Calu3 (cell line): ENCODE data around the gene GRIA1. TPM values are rescaled to one million over a fixed set of nuclear protein-coding genes. Genes with fewer than 3 reads are reported as not detected.

ENCODE experiments used
- BruUV-seq: library from RNA; stranded (reverse); fragments of 400-500 nt; replicated peaks from 2 replicates; lab custom pipeline; 2021; lab: Mats Ljungman, UMichigan
- CTCF ChIA-PET: fragments of 300-600 bp; sonication (Branson Sonifier 250); formaldehyde crosslinking; loops from one replicate; lab custom pipeline; 2022; ENCODE audit warnings: antibody characterized with exemption; lab: Charles Lee
- DNase-seq: peaks from one replicate; pipeline ENCODE4 v3.0.0; 2022
- H3K27ac Mint-ChIP-seq: one replicate; pipeline ENCODE4 v1.8.0; 2022; ENCODE audit warnings: mixed read lengths; ENCODE audit not compliant: unreplicated experiment
- H3K27me3 Mint-ChIP-seq: one replicate; pipeline ENCODE4 v1.8.0; 2022; ENCODE audit warnings: mixed read lengths; ENCODE audit not compliant: unreplicated experiment
- H3K36me3 Mint-ChIP-seq: one replicate; pipeline ENCODE4 v1.8.0; 2022; ENCODE audit warnings: mild to moderate bottlenecking, moderate library complexity, mixed read lengths; ENCODE audit not compliant: insufficient read depth, unreplicated experiment
- H3K4me1 Mint-ChIP-seq: one replicate; pipeline ENCODE4 v1.8.0; 2022; ENCODE audit warnings: mild to moderate bottlenecking, low read depth, mixed read lengths; ENCODE audit not compliant: unreplicated experiment
- H3K4me3 Mint-ChIP-seq: one replicate; pipeline ENCODE4 v1.8.0; 2022; ENCODE audit warnings: mild to moderate bottlenecking, low read depth, moderate library complexity, mixed read lengths; ENCODE audit not compliant: unreplicated experiment
- H3K9me3 Mint-ChIP-seq: one replicate; pipeline ENCODE4 v1.8.0; 2022; ENCODE audit warnings: low read depth, mixed read lengths; ENCODE audit not compliant: unreplicated experiment
- CTCF ChIP-seq: fragments of 200-600 bp; IDR thresholded peaks from one replicate; pipeline ENCODE4 v1.8.0; 2022; ENCODE audit warnings: antibody characterized with exemption; ENCODE audit not compliant: unreplicated experiment
- intact Hi-C: fragments of 100-400 bp; cut with micrococcal nuclease; formaldehyde crosslinking; loops from one replicate; pipeline ENCODE4 v1.10.0; 2022; ENCODE audit not compliant: unreplicated experiment
- total RNA-seq: library from RNA; stranded (reverse); gene quantifications from 2 replicates; pipeline ENCODE4 v1.2.3, GENCODE V29; 2022

Gene GRIA1
- total RNA-seq, 1 experiment from 2014 or later = not detected

GRCh38 chr5:153792305-153792704 is 301.8 kb downstream of the GRIA1 start:
- CTCF ChIA-PET = interaction anchor here (0.6 kb wide), 2 partner anchors 47 to 50 kb away, joined by 3 read pairs; no protein-coding TSS in a partner anchor
- Mint-ChIP-seq H3K27ac (no peak overlapping the region), H3K27me3 (peaks cover 19% of the 10 kb centered on the region), H3K4me1 (no peaks in the 10 kb centered on the region), H3K36me3 (no peaks in the 10 kb centered on the region), H3K9me3 (peaks cover 5% of the 10 kb centered on the region), H3K4me3 (no peak overlapping the region)
- no TSS peak for BruUV-seq
- TF ChIP-seq CTCF = no peak
- no peak for DNase-seq
- intact Hi-C loops = no loop called here

DNA sequence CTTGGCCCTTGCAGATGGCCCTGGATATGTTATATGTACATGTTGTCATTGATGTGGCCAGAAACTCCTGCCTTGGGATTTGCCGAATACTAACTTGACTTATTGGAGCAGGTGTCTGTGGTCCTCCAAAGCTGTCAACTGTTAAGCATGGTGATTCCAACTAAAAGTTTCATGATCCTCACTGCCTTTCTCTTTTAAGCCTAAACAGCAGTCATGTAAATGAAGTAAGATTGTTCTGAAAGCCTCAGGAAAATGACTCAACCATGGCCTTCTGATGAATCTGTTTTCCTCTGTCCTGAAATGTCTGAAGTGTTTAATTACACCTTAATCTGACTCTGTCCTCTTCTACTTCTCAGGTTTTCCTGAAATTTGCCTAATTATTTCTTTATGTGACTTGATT is 303.2 kb downstream of the GRIA1 start:
- no TSS peak for BruUV-seq
- Mint-ChIP-seq H3K9me3 (peaks cover 5% of the 10 kb centered on the region), H3K27me3 (peaks cover 14% of the 10 kb centered on the region), H3K4me1 (no peaks in the 10 kb centered on the region), H3K36me3 (no peaks in the 10 kb centered on the region), H3K4me3 (no peak overlapping the region), H3K27ac (no peak overlapping the region)
- CTCF ChIA-PET = no interaction called here
- intact Hi-C loops = no loop called here
- no peak for TF ChIP-seq CTCF
- no peak for DNase-seq

DNA sequence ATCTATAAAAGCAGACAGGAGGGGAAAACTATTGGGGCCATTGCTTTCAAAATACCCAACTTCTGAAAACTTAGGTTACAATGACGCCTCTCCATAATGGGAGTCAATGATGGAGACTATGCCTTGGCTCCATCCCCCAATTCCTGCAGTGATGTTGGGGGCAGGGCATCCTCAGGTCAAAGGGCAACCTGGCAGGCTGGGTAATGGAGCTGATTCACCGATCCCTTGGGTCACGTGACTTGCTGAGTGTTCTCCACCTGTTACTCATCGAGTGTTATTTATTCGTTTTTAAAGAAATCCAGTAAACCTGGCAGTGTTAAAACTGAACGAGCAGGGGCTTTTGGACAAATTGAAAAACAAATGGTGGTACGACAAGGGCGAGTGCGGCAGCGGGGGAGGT is 303.9 kb downstream of the GRIA1 start:
- H3K4me1 Mint-ChIP-seq = no peaks in the 10 kb centered on the region
- intact Hi-C loops = no loop called here
- CTCF ChIA-PET = no interaction called here
- no peaks in the 10 kb centered on the region for H3K36me3 Mint-ChIP-seq
- H3K9me3 Mint-ChIP-seq = peaks cover 5% of the 10 kb centered on the region
- TF ChIP-seq CTCF = no peak
- H3K4me3 Mint-ChIP-seq = no peak overlapping the region
- H3K27ac Mint-ChIP-seq = no peak overlapping the region
- BruUV-seq = no TSS peak
- peaks cover 11% of the 10 kb centered on the region for H3K27me3 Mint-ChIP-seq
- no peak for DNase-seq

- Mint-ChIP-seq H3K4me1 (no peaks in the 10 kb centered on the region), H3K27me3 (peaks cover 11% of the 10 kb centered on the region), H3K36me3 (no peaks in the 10 kb centered on the region), H3K4me3 (no peak overlapping the region), H3K9me3 (peaks cover 5% of the 10 kb centered on the region), H3K27ac (no peak overlapping the region)
- no peak for DNase-seq
- BruUV-seq = no TSS peak
- no peak for TF ChIP-seq CTCF
- CTCF ChIA-PET = interaction anchor here (0.6 to 0.7 kb wide), 2 partner anchors 1213 to 1808 kb away, joined by 3 to 4 read pairs; no protein-coding TSS in a partner anchor
- intact Hi-C loops = no loop called here
Measured at GRCh38 chr5:153796527-153796926, 306.1 kb downstream of the GRIA1 start.
